ENCODE data around the gene IQCE.
"Not testable (repeated sequence)": the region's sequence is repeated elsewhere in the genome, so short reads cannot be mapped to it uniquely, and the experiment has no call there.

IQCE gene

GRCh38 chr7:2582006-2582735 is 23.4 kb downstream of the IQCE start:
- DNase-seq: no peak

- DNase-seq: no peak
Measured at GRCh38 chr7:2583798-2584580, 25.2 kb downstream of the IQCE start.

GRCh38 chr7:2585446-2585845 is 26.7 kb downstream of the IQCE start:
- no peak for DNase-seq

GRCh38 chr7:2586326-2587020 is 27.7 kb downstream of the IQCE start:
- no peak for DNase-seq

DNA sequence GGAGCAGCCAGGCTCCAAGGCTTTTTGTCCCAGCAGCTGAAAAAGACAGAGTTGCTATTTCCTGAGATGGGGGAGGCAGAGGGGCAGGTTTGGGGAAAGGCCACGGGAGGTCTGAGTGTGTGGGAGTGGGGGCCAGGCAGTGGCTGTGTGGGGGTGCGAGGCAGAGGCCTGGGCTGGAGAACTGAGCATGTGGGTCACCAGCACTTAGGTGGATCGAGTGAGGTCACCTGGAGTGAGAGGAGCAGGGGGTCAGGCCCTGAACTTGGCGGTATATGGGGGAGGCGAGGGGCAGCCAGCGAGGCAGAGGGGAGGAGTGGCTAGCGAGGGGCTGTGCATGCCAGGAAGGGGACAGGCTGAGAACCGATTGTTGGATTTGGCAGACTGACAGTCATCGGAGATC is 28.4 kb downstream of the IQCE start:
- DNase-seq: no peak

GRCh38 chr7:2587778-2588177 is 29.0 kb downstream of the IQCE start:
- DNase-seq: no peak

- no peak for DNase-seq
Measured at GRCh38 chr7:2589341-2589740, 30.6 kb downstream of the IQCE start.

- not testable (repeated sequence) for DNase-seq
Measured at GRCh38 chr7:2589941-2590340, 31.2 kb downstream of the IQCE start.

DNA sequence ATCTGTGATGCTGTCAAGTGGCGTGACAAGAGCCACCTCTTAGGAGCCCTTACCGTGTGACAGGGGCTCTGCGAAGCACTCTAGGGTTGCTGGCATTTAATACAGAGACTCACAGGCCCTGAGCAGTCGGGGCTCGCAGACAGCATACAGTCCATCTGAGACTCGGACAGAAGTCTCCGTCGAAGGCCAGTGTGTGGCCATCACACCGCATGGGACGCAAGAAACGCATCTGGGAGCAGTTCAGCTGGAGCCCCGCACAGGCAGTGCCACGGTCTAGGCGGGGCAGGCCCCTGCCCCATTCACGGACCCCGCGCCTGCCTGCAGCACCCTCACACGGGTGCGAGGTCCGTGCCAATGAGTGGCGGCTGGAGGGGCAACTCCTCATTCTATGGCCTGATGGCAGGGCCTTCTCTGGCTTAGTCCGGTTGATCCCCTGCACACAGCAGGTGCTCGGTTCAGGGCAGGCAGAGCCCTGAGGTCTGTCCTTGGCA is 33.6 kb downstream of the IQCE start:
- DNase-seq: no peak

DNA sequence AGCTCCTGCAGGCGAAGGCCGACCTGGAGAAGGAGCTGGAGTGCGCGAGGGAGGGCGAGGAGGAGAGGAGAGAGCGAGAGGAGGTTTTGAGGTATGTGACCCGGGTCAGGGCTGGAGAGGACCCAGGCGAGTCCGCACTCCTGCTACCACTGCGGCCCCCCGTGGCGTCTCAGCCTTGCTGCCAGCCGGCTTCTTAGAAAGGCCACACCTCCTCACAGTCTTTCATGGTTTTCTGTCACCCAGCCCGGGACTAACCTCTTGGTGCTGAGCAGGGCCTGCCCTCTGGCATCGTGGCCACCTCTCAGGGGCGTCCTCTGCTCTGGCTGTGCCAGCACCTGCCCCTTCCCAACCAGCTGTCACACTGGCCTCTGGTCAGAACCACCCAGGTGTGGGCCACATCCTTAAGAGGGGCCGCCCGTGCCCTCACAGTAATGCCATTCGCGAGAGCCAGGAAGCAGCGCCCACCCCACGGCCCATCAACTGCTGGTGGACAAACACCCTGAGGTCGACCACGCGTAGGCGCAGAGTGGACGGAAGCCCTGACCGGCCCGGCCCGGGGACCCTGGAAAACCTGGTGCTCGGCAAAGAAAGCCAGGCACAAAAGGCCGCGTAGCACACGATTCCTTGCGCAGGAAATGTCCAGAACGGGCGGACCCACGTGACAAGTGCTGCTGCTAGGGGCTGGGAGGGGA is 34.4 kb downstream of the IQCE start:
- DNase-seq: no peak

DNA sequence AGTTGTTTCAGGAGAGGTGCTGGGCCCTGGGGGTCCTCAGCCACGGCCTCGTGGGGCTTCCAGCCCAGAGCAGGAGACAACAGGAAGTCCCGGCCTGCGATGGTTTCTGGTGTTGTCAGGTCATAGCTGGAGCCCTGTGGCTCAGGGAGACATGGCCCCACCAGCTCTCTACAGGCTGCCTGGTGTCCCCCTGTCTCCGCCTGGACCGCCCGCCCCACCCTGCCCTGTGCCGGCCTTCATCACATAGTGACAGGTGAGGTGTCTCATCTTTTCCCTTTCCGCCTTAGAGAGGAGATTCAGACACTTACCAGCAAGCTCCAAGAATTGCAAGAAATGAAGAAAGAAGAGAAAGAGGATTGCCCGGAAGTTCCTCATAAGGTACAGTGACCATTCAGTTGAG is 35.8 kb downstream of the IQCE start:
- DNase-seq: no peak

DNA sequence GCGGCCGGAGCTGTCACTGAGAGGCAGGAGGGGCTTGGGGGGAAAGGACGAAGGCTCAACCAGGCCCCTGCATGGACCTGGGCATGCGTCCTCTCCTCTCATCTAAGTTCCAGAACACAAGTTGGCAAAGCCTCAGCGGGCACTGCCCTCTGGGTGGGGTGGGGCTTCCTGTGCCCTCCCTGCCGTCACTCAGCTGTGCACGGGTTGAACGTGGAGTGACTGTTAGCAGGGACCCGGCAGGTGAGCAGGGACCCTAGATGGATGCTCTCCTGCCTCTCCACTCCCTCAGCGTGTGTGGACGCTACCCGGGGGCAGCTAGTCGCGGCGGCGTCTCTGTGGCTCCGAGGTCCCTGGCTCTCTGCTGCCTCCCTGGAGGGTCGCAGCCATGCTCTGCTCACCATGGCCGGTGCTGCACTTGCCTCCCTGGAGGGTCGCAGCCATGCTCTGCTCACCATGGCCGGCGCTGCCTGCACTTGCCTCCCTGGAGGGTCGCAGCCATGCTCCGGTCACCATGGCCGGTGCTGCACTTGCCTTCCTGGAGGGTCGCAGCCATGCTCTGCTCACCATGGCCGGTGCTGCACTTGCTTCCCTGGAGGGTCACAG is 36.6 kb downstream of the IQCE start:
- DNase-seq: no peak

DNA sequence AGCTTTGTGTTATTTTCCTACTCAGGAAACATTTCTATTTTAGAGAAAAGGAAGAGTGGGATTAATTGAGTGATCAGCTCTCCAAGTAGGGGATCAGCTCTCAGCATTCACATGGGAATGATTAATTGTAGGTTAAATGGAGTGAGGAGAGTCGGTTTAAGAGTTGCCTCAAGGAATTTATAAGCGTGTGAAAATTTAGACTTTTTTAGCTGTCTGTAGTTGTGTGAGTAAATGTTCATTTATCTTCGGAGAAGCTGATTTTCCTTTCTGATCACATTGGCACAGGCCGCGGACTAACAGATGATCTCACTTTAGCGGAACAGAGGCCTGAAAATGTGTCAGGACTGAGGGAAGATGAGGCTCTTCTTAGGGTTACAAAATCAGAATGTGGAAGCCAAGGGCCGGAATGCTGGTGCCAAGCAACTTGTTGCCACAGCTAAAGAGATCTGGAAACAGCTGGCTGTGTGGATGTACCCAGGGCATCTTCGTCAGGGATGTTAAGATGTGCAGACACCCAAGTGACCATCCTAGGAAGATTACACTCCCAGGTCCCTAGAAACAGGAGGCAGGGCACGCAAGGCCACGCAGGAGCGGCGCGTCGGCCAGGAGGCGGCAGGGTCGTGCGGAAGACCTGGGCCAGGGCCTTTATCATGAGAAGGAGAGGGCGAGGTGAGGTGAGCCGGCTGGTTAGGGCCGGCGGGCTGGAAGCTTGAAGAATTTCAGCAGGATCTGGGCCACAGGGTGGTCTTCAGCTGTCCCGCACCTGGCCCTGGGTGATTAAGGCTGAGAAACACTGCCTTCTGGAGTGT is 37.9 kb downstream of the IQCE start:
- DNase-seq: no peak

DNA sequence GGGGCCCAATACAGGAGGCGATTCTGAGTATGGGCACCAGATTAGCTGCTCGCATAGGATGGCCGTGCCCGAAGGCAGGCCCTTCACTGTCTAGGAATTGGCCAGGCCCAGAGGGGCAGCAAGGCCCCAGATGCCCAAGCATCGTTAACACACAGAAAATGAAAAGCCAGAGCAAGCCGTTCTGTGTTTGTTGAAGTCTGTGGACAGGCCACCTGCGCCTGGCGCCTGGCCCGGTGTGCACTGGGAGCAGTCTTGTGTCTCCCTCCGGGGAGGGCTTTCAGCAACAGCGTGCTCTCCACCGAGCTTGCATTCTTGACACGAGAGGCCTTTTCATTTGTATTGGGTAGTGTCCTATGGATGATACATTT is 38.5 kb downstream of the IQCE start:
- DNase-seq: no peak

GRCh38 chr7:2598154-2598823 is 39.5 kb downstream of the IQCE start:
- DNase-seq: no peak

- no peak for DNase-seq
Measured at GRCh38 chr7:2601065-2601464, 42.3 kb downstream of the IQCE start.

GRCh38 chr7:2601907-2602306 is 43.1 kb downstream of the IQCE start:
- no peak for DNase-seq

DNA sequence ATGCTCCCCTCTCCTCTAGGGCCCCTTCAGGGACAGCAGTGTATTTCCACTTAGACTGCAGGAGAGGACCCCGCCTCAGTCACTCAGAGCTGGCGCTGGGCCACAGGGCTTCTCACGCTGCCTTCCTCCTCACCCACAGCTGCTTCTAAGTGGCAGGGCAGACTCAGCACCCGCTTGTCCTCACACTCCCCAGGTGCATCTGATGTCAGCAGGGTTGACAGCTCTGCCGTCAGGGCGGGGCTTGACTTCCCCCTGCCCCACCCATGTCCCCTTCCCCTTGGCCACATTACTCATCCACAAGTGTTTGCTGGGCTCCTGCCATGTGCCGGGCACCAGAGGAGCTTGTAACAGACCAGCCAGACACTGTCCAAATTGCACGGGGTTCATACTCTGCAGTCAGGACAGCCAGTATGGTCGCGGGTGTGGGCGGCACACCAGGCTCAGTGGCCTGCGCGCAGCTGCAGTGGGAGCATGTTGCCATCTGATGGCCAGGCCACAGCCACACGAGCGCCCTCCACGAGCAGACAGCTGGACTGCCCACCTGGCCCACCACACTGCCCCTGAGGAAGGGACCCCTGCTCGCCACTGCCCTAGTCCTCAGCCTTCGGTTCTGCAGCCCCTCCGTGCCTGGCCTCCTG is 43.7 kb downstream of the IQCE start:
- DNase-seq: no peak

GRCh38 chr7:2603044-2603965 is 44.5 kb downstream of the IQCE start:
- DNase-seq: no peak
